Measurements from ENCODE around the gene TMC7.

TMC7 gene

GRCh38 chr16:19021747-19022146, 38.0 kb downstream of the TMC7 start:
- Histone ChIP-seq H3K4me2 (ENCODE audit: low read depth, low read length, poor library complexity, severe bottlenecking) (no peak overlapping the region), H3K9me2 (replicated peaks; ENCODE audit: low read depth, low read length) (no peaks in the 10 kb centered on the region), H4K20me1 (ENCODE audit: insufficient read depth, low read length, poor library complexity, severe bottlenecking) (no peaks in the 10 kb centered on the region), H3K9ac (ENCODE audit: low read depth, low read length, poor library complexity, severe bottlenecking) (no peak overlapping the region), H3K4me3 (ENCODE audit: low read length, poor library complexity, severe bottlenecking) (no peak overlapping the region), H2AFZ (ENCODE audit: low read length) (no peak overlapping the region), H3K79me2 (ENCODE audit: insufficient read depth, low read length) (no peaks in the 10 kb centered on the region), H3K36me3 (ENCODE audit: insufficient read depth, low read length) (no peaks in the 10 kb centered on the region), H3K9me3 (ENCODE audit: insufficient read depth, low read depth, low read length) (no peaks in the 10 kb centered on the region), H3F3A (ENCODE audit: low read depth) (no peaks in the 10 kb centered on the region), H3K4me1 (ENCODE audit: insufficient read depth, low read length, poor library complexity, severe bottlenecking) (no peaks in the 10 kb centered on the region), H3K27me3 (ENCODE audit: insufficient read depth, low read length, poor library complexity, severe bottlenecking) (no peaks in the 10 kb centered on the region)
- TF ChIP-seq EZH2phosphoT487 (IDR thresholded peaks at IDR 0.05; ENCODE audit: borderline replicate concordance) (no peak), CTCF (conservative IDR thresholded peaks at IDR 0.05; ENCODE audit: low read length) (no peak)

GRCh38 chr16:19027416-19027815, 43.7 kb downstream of the TMC7 start:
- Histone ChIP-seq H3K79me2 (ENCODE audit: insufficient read depth, low read length) (no peaks in the 10 kb centered on the region), H3K36me3 (ENCODE audit: insufficient read depth, low read length) (no peaks in the 10 kb centered on the region), H3K4me1 (ENCODE audit: insufficient read depth, low read length, poor library complexity, severe bottlenecking) (no peaks in the 10 kb centered on the region), H3K9ac (ENCODE audit: low read depth, low read length, poor library complexity, severe bottlenecking) (no peak overlapping the region), H3K9me2 (replicated peaks; ENCODE audit: low read depth, low read length) (no peaks in the 10 kb centered on the region), H3F3A (ENCODE audit: low read depth) (no peaks in the 10 kb centered on the region), H3K4me3 (ENCODE audit: low read length, poor library complexity, severe bottlenecking) (no peak overlapping the region), H3K9me3 (ENCODE audit: insufficient read depth, low read depth, low read length) (no peaks in the 10 kb centered on the region; the same call in 1 of the 2 replicates), H3K4me2 (ENCODE audit: low read depth, low read length, poor library complexity, severe bottlenecking) (no peak overlapping the region), H3K27me3 (ENCODE audit: insufficient read depth, low read length, poor library complexity, severe bottlenecking) (no peaks in the 10 kb centered on the region), H2AFZ (ENCODE audit: low read length) (no peak overlapping the region), H4K20me1 (ENCODE audit: insufficient read depth, low read length, poor library complexity, severe bottlenecking) (no peaks in the 10 kb centered on the region)
- TF ChIP-seq EZH2phosphoT487 (IDR thresholded peaks at IDR 0.05; ENCODE audit: borderline replicate concordance) = no peak
- TF ChIP-seq CTCF (conservative IDR thresholded peaks at IDR 0.05; ENCODE audit: low read length) = no peak

GRCh38 chr16:19029980-19030379, 46.2 kb downstream of the TMC7 start:
- H3K4me2 ChIP-seq (ENCODE audit: low read depth, low read length, poor library complexity, severe bottlenecking) = no peak overlapping the region
- no peak overlapping the region for H3K4me3 ChIP-seq (ENCODE audit: low read length, poor library complexity, severe bottlenecking)
- H3K9me2 ChIP-seq (replicated peaks; ENCODE audit: low read depth, low read length) = no peaks in the 10 kb centered on the region
- H3K9ac ChIP-seq (ENCODE audit: low read depth, low read length, poor library complexity, severe bottlenecking) = no peak overlapping the region
- no peaks in the 10 kb centered on the region; the same call in 1 of the 2 replicates for H3K9me3 ChIP-seq (ENCODE audit: insufficient read depth, low read depth, low read length)
- TF ChIP-seq CTCF (conservative IDR thresholded peaks at IDR 0.05; ENCODE audit: low read length) (no peak), EZH2phosphoT487 (IDR thresholded peaks at IDR 0.05; ENCODE audit: borderline replicate concordance) (no peak)
- H3K4me1 ChIP-seq (ENCODE audit: insufficient read depth, low read length, poor library complexity, severe bottlenecking) = no peaks in the 10 kb centered on the region
- H3K36me3 ChIP-seq (ENCODE audit: insufficient read depth, low read length) = no peaks in the 10 kb centered on the region
- no peaks in the 10 kb centered on the region for H3F3A ChIP-seq (ENCODE audit: low read depth)
- no peak overlapping the region for H2AFZ ChIP-seq (ENCODE audit: low read length)
- H3K27me3 ChIP-seq (ENCODE audit: insufficient read depth, low read length, poor library complexity, severe bottlenecking) = no peaks in the 10 kb centered on the region
- no peaks in the 10 kb centered on the region for H4K20me1 ChIP-seq (ENCODE audit: insufficient read depth, low read length, poor library complexity, severe bottlenecking)
- H3K79me2 ChIP-seq (ENCODE audit: insufficient read depth, low read length) = no peaks in the 10 kb centered on the region

All from Loucy (cell line).